ENCODE results near the gene UPP2. TPM values are rescaled to one million over a fixed set of nuclear protein-coding genes. Genes with fewer than 3 reads are reported as not detected.

UPP2 gene
- total RNA-seq, 2 donors from 2014 or later: not detected

GRCh38 chr2:158178646-158179045 lies 77.0 kb downstream of the UPP2 start:
- peaks cover 52% of the 10 kb centered on the region for H3K27me3 Mint-ChIP-seq
- H3K4me3 Mint-ChIP-seq: no peak overlapping the region
- no peak for ATAC-seq
- peaks cover 8% of the 10 kb centered on the region for H3K36me3 Mint-ChIP-seq (ENCODE audit: low read depth)
- no peak overlapping the region for H3K27ac Mint-ChIP-seq
- H3K4me1 Mint-ChIP-seq: peaks cover 6% of the 10 kb centered on the region
- DNase-seq: no peak
- no peaks in the 10 kb centered on the region for H3K9me3 ChIP-seq (ENCODE audit: control insufficient read depth, low read length, poor library complexity, severe bottlenecking)

- Mint-ChIP-seq H3K4me1 (peaks cover 6% of the 10 kb centered on the region), H3K27ac (no peak overlapping the region), H3K36me3 (ENCODE audit: low read depth) (peaks cover 8% of the 10 kb centered on the region), H3K27me3 (peaks cover 52% of the 10 kb centered on the region), H3K4me3 (no peak overlapping the region)
- ATAC-seq (no peak), DNase-seq (no peak)
- no peaks in the 10 kb centered on the region for H3K9me3 ChIP-seq (ENCODE audit: control insufficient read depth, low read length, poor library complexity, severe bottlenecking)
These were observed 78.0 kb downstream of the UPP2 start for GRCh38 chr2:158179660-158180059.

DNA sequence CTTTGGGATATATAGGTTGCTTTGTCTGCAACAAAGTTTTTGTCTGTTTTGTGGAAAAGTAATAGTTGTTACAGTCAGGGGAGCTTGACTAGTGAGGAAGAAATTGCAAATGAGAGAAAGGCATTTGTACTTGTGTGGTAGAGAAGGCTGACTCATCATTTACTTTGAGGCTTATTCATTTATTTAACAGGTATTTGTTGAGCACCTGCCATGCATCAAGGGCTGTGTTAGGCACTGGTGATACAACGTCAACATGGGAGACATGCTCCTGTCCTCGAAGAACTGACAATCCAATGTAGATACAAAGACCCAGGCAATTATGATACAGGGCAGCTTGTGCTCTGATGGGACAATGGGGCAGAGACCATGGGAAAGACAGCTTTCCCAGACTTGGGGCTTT lies 79.5 kb downstream of the UPP2 start:
- no peaks in the 10 kb centered on the region for H3K9me3 ChIP-seq (ENCODE audit: control insufficient read depth, low read length, poor library complexity, severe bottlenecking)
- Mint-ChIP-seq H3K36me3 (ENCODE audit: low read depth) (peaks cover 6% of the 10 kb centered on the region), H3K4me3 (no peak overlapping the region), H3K4me1 (peaks cover 6% of the 10 kb centered on the region), H3K27ac (no peak overlapping the region), H3K27me3 (peaks cover 51% of the 10 kb centered on the region)
- DNase-seq: no peak
- ATAC-seq: no peak

DNA sequence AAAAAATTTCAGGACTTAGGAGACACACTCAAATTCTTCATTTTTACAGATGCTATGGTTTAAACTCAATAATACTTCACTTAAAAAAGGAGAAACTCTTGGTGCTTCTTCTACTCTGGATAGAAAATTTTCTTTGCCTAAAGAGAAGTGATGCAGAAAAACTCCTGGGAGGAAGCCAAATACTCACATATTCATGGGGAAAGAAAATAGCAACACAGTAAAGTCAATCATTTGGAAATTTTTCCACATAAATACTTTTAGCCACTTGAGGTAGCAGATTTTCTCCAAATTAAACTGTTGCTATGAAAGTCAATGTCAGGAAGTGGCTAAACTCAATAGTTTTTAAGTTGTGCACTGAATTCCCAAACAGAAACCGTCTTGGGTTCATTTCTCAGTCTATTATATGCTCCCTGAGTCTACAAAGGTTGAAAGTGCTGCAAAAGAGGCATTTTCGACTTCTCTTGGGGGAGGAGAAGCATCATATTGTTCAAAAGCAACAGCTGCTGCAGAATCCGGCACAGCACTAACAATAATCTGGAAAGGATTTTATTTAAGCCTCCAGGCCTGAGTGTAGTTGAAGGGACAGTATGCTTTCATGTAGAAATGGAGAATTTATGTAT lies 81.1 kb downstream of the UPP2 start:
- DNase-seq (no peak), ATAC-seq (no peak)
- peaks cover 6% of the 10 kb centered on the region for H3K4me1 Mint-ChIP-seq
- H3K27ac Mint-ChIP-seq: no peak overlapping the region
- H3K9me3 ChIP-seq (ENCODE audit: control insufficient read depth, low read length, poor library complexity, severe bottlenecking): no peaks in the 10 kb centered on the region
- H3K27me3 Mint-ChIP-seq: peaks cover 50% of the 10 kb centered on the region
- no peak overlapping the region for H3K4me3 Mint-ChIP-seq
- H3K36me3 Mint-ChIP-seq (ENCODE audit: low read depth): peaks cover 6% of the 10 kb centered on the region

GRCh38 chr2:158184001-158184400 lies 82.3 kb downstream of the UPP2 start:
- DNase-seq: no peak
- H3K4me3 Mint-ChIP-seq: no peak overlapping the region
- peaks cover 6% of the 10 kb centered on the region for H3K36me3 Mint-ChIP-seq (ENCODE audit: low read depth)
- H3K27me3 Mint-ChIP-seq: peaks cover 39% of the 10 kb centered on the region
- no peaks in the 10 kb centered on the region for H3K9me3 ChIP-seq (ENCODE audit: control insufficient read depth, low read length, poor library complexity, severe bottlenecking)
- H3K4me1 Mint-ChIP-seq: peaks cover 6% of the 10 kb centered on the region
- H3K27ac Mint-ChIP-seq: no peak overlapping the region
- no peak for ATAC-seq

GRCh38 chr2:158184556-158185343 lies 83.1 kb downstream of the UPP2 start:
- no peak for DNase-seq
- Mint-ChIP-seq H3K36me3 (ENCODE audit: low read depth) (peaks cover 6% of the 10 kb centered on the region), H3K27me3 (peaks cover 38% of the 10 kb centered on the region), H3K27ac (no peak overlapping the region), H3K4me1 (peaks cover 8% of the 10 kb centered on the region), H3K4me3 (no peak overlapping the region)
- ATAC-seq: no peak
- H3K9me3 ChIP-seq (ENCODE audit: control insufficient read depth, low read length, poor library complexity, severe bottlenecking): no peaks in the 10 kb centered on the region

Other genes with a start within 250 kb of the UPP2 start
- gene ACVR1, start 225.5 kb upstream of the UPP2 start, total RNA-seq: 10 to 100 TPM; 37.4 to 38.2 TPM

Data from T-helper 17 cell (primary cell).